HL-60/S4 treated with phorbol 12-myristate 13-acetate at 8.2 ng/mL for 4 days and 3 days (cell line): ENCODE data around the gene PLEKHO2.
"Not testable (repeated sequence)": the region's sequence is repeated elsewhere in the genome, so short reads cannot be mapped to it uniquely, and the experiment has no call there.

Experiments used
- in situ Hi-C: fragments of 300-500 bp; cut with MboI; formaldehyde crosslinking; loops from 2 replicates; pipeline ENCODE4 v1.15.0; 2022; ENCODE audit warnings: low sequenced_read_pairs

Gene PLEKHO2, protein sequence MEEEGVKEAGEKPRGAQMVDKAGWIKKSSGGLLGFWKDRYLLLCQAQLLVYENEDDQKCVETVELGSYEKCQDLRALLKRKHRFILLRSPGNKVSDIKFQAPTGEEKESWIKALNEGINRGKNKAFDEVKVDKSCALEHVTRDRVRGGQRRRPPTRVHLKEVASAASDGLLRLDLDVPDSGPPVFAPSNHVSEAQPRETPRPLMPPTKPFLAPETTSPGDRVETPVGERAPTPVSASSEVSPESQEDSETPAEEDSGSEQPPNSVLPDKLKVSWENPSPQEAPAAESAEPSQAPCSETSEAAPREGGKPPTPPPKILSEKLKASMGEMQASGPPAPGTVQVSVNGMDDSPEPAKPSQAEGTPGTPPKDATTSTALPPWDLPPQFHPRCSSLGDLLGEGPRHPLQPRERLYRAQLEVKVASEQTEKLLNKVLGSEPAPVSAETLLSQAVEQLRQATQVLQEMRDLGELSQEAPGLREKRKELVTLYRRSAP

GRCh38 chr15:64841344-64842095 lies at the start of gene PLEKHO2:
PLEKHO2 (plus strand) TSS chr15:64841915; CDS start chr15:64842017, 102 bp downstream.
- in situ Hi-C loops: no loop called here

GRCh38 chr15:64792282-64792681 lies 49.4 kb upstream of the PLEKHO2 start:
- in situ Hi-C loops: no loop called here

- in situ Hi-C loops: not testable (repeated sequence)
Observed at GRCh38 chr15:64795299-64795698, 46.4 kb upstream of the PLEKHO2 start.

- in situ Hi-C loops: not testable (repeated sequence)
Observed at GRCh38 chr15:64795921-64796320, 45.8 kb upstream of the PLEKHO2 start.

- in situ Hi-C loops: not testable (repeated sequence)
Observed at GRCh38 chr15:64798905-64799304, 42.8 kb upstream of the PLEKHO2 start.

DNA sequence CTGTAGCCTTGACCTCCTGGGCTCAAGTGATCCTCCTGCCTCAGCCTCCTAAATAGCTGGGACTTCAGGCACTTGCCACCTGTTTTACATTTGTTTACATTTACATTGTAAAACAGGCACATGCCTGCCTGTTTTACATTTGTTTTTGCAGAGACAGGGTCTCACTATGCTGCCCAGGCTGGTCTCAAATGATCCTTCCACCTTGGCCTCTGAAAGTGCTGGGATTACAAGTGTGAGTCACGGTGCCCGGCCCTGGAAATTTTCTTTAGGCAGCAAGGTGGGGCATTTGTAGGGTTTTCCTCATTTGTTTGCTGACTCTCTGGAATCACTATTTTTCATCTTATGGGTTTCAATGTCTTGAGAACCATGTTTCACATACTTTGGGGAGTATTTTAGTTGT lies 41.2 kb upstream of the PLEKHO2 start:
- in situ Hi-C loops: no loop called here

- in situ Hi-C loops: no loop called here
Observed at GRCh38 chr15:64803526-64803925, 38.2 kb upstream of the PLEKHO2 start.

DNA sequence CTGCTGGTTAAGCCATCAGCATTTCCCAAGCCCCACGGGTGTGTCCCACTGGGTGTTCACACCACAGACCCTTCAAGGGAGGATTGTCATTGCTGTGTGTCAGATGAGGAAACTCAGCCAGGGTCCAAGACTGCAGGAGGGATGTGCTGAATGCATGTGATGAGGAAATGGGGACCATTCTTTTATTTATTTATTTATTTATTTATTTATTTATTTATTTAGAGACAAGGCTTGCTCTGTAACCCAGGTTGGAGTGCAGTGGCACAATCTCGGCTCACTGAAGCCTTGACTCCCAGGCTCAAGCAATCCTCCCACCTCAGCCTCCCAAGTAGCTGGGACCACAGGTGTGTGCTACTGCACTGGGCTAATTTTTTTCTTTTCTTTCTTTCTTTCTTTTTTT lies 37.1 kb upstream of the PLEKHO2 start:
- in situ Hi-C loops: no loop called here

DNA sequence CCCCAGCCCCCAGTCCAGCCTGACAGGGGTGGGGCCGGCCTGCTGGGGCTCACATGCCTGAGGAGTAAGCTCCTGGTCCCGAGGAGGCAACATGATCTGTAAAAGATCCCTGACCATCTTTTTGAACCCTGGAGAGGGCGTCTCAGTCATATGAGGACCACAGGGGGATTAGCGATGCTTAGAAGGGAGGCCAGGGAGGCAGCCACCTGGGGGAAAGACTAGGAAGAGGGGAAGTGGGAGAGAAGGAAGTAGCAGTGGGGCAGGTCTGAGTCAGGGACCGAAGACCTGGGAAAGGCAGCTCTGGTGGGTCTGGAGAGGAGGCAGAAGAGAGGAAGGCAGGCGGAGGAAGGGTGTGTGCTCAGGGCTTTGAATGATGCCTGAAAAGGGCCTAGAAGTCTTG lies 35.2 kb upstream of the PLEKHO2 start:
- in situ Hi-C loops: no loop called here

GRCh38 chr15:64807051-64807749 lies 34.5 kb upstream of the PLEKHO2 start:
- in situ Hi-C loops: no loop called here

DNA sequence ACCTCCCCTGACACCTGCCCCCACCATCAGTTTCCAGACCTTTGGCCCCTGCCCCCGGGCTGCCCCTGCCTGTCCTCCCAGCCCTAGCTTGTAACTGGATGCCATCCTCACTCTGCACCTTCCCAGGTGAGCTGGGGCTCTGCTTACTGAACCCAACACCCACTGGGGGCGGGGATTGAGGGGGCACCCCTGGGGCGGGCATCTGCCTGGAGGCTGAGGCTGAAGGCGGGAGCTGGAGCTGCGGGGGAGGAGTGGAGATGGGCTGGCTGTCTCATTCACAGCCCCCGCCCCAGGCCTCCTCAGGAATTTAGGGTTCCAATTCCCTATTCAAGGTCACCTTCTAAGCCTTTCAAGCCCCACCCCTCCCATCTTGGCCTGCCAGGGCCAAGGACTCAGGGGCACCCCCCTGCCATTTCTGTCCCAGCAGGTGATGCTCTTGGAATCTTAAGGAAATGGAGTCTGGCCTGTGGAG lies 33.9 kb upstream of the PLEKHO2 start:
- in situ Hi-C loops: no loop called here

DNA sequence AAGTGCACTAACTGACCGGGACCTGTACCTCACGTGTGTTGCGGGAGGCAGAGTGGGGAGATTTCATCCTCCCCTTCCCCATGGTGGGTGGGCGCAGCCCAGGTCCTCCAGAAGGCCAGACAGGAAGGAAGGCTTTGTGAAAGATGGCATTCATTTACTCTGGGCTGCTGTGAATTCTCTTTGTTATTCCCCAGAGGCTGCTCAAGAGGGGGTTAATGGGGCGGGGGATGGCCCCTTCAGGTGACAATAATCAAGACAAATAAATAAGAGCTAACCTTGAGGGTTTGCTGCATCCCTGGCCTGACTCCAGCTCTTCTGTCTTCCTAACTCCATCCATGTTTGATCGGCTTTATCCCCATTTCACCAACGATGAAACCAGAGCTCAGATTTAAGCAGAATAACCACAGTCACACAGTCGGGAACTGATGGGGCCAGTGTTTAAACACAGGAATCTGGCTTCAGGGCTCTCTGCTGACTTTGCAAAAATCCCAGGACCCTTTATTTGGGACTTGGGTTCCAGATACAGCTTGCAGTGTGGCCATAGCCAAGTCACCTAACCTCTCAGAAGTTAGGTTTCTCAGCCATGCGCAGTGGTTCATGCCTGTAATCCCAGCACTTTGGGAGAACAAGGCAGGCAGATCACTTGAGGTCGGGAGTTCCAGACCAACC lies 32.8 kb upstream of the PLEKHO2 start:
- in situ Hi-C loops: no loop called here

DNA sequence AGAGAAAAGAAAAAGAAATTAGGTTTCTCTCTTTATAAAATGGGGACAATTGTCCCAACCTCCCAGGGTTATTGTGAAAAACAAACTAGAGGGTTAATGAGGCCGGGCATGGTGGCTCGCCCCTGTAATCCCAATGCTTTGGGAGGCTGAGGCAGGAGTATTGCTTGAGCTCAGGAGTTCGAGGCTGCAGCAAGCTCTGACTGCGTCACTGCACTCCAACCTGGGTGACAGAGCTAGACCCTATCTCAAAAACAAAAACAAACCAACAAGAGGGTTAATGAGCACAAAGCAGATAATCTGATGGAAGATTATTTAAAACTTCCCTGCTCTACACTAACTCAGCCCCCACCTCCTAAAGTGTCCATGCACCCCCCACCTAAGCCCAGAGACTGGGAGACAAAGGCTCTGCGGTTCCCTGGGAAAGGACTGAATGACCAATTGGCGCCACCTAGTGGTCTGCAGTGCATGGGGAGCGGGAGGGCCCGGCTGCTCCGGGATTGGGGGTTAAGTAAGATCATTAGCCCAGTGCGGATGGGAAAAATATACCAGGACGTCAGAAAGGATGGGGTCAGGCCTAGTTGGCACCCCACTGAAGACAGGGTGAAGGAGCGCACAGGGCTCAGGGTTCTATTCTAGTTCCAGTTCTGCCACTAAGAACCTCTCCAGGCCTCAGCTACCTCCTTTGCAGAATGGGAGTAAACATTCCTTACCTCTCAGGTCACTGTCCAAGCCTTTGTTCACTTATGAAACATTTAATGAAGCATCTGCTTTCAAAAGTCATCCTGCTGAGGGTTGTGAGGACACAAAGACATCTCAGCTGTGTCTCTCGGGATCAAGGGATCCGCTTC lies 31.8 kb upstream of the PLEKHO2 start:
- in situ Hi-C loops: loop anchor here (5.0 kb wide), 1 partner anchor 78 kb away; no protein-coding TSS in a partner anchor

DNA sequence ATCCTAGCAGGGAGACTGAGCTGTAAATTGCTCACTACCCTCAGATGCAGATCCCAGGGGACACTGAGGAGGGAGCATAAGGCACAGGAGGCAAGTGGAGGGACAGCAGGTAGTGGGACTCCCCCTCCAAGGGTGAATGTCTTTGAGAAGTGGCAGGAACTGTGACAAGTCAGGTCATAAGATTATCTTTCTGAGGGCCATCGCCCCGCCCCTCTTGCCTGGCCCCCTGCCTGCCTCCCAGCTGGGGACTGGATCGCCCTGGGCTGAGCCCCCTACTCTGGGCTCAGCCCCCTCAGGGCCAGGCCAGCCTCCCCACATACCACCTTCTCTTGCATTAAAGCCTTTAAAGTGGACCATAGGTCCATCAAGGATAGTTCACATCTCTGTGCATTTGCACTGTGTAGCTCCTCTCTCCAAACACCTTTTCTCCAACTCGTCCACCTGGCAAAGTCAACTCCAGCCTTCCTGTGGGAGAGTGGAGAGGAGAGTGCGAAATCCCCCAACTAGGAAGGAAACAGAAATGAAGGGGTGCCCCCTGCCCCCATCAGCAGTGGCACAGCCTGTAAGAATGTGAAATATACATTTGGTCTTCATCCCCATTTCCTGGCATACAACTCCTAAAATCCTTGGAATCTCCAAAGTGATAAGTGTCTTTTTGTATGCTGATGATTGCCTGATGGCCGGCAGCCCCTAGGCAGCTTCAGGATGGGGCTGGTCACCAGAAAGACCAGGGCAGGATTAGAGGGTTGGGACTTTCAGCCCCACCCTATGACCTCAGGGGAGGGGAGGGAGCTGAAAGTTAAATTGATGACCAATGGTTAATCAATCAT lies 31.0 kb upstream of the PLEKHO2 start:
- in situ Hi-C loops: loop anchor here (5.0 kb wide), 1 partner anchor 78 kb away; no protein-coding TSS in a partner anchor

GRCh38 chr15:64813075-64813474 lies 28.6 kb upstream of the PLEKHO2 start:
- in situ Hi-C loops: loop anchor here (5.0 kb wide), 1 partner anchor 81 kb away; no protein-coding TSS in a partner anchor

DNA sequence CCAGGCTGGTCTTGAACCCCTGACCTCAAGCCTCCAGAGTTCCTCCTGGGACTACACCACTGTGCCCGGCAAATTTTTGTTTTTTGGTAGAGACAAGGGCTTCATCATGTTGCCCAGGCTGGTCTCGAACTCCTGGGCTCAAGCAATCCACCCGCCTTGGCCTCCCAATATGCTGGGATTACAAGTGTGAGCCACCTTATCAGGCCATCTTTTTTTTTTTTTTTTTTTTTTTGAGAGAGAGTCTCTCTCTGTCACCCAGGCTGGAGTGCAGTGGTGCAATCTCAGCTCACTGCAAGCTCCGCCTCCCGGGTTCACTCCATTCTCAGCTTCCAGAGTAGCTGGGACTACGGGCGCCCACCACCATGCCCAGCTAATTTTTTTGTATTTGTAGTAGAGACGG lies 27.4 kb upstream of the PLEKHO2 start:
- in situ Hi-C loops: loop anchor here (5.0 kb wide), 1 partner anchor 82 kb away; no protein-coding TSS in a partner anchor

DNA sequence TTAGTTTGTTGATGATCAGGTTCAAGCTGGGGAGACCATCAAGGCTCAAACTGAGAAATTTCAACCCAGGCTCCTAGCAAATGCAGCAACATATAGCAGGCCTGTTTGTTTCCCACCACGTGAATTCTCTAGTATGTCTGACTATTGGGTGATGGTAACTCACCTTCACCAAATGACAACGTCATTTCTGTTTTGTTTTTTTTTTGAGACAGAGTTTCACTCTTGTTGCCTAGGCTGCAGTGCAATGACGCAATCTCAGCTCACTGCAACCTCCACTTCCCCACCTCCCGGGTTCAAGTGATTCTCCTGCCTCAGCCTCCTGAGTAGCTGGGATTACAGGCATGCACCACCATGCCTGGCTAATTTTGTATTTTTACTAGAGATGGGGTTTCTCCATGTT lies 26.8 kb upstream of the PLEKHO2 start:
- in situ Hi-C loops: loop anchor here (5.0 kb wide), 1 partner anchor 83 kb away; no protein-coding TSS in a partner anchor

DNA sequence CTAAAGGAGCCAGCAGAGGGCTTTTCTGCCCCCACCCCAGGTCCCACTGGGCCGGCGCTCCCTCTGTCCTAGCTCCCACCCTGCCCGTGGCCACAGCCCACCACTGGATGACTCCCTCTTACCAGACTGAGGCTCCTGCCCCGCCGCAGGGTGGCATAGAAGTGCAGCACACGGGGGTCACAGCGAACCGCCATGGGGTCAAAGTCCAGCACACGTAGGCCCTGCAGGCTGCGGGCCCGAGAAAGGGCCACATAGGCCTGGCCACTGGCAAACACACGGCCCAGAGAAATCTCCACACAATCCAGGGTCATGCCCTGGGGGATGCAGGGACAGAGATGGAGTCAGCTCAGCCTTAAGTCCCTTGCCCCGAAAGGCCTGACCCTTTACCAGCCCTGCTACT lies 25.3 kb upstream of the PLEKHO2 start:
- in situ Hi-C loops: no loop called here
